ENCODE measurements around the gene TNP2. TPM values are rescaled to one million over a fixed set of nuclear protein-coding genes. Genes with fewer than 3 reads are reported as not detected.

Gene TNP2
- total and polyA plus RNA-seq, 9 of the 15 experiments (the other 6 are each of a cell fraction or from before 2014, with no cell fraction given), result not detected

GRCh38 chr16:11257131-11257938, 11.8 kb downstream of the TNP2 start (continued):
- no peak for TF ChIP-seq MEF2A (IDR thresholded peaks at IDR 0.05; ENCODE audit: control insufficient read depth, low read depth, low read length)
- no peak for TF ChIP-seq TCF7 (IDR thresholded peaks at IDR 0.05; ENCODE audit: borderline replicate concordance)
- no peak for TF ChIP-seq NFIX (CRISPR knock-in tag; IDR thresholded peaks at IDR 0.05; ENCODE audit: low read depth)
- TF ChIP-seq ZNF778 (CRISPR knock-in tag; IDR thresholded peaks at IDR 0.05), result no peak
- no peak for TF ChIP-seq TSC22D4 (tag; IDR thresholded peaks at IDR 0.05)
- no peak for TF ChIP-seq ELK3 (CRISPR knock-in tag; IDR thresholded peaks at IDR 0.05)
- no peak for TF ChIP-seq PPARD (CRISPR knock-in tag; IDR thresholded peaks at IDR 0.05)
- TF ChIP-seq MXI1 (IDR thresholded peaks at IDR 0.05; ENCODE audit: low read depth, low read length), result no peak
- TF ChIP-seq RFX7 (CRISPR knock-in tag; IDR thresholded peaks at IDR 0.05), result no peak
- TF ChIP-seq, protein P1, sequence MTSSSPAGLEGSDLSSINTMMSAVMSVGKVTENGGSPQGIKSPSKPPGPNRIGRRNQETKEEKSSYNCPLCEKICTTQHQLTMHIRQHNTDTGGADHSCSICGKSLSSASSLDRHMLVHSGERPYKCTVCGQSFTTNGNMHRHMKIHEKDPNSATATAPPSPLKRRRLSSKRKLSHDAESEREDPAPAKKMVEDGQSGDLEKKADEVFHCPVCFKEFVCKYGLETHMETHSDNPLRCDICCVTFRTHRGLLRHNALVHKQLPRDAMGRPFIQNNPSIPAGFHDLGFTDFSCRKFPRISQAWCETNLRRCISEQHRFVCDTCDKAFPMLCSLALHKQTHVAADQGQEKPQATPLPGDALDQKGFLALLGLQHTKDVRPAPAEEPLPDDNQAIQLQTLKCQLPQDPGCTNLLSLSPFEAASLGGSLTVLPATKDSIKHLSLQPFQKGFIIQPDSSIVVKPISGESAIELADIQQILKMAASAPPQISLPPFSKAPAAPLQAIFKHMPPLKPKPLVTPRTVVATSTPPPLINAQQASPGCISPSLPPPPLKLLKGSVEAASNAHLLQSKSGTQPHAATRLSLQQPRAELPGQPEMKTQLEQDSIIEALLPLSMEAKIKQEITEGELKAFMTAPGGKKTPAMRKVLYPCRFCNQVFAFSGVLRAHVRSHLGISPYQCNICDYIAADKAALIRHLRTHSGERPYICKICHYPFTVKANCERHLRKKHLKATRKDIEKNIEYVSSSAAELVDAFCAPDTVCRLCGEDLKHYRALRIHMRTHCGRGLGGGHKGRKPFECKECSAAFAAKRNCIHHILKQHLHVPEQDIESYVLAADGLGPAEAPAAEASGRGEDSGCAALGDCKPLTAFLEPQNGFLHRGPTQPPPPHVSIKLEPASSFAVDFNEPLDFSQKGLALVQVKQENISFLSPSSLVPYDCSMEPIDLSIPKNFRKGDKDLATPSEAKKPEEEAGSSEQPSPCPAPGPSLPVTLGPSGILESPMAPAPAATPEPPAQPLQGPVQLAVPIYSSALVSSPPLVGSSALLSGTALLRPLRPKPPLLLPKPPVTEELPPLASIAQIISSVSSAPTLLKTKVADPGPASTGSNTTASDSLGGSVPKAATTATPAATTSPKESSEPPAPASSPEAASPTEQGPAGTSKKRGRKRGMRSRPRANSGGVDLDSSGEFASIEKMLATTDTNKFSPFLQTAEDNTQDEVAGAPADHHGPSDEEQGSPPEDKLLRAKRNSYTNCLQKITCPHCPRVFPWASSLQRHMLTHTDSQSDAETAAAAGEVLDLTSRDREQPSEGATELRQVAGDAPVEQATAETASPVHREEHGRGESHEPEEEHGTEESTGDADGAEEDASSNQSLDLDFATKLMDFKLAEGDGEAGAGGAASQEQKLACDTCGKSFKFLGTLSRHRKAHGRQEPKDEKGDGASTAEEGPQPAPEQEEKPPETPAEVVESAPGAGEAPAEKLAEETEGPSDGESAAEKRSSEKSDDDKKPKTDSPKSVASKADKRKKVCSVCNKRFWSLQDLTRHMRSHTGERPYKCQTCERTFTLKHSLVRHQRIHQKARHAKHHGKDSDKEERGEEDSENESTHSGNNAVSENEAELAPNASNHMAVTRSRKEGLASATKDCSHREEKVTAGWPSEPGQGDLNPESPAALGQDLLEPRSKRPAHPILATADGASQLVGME (CRISPR knock-in tag; IDR thresholded peaks at IDR 0.05), result no peak
- TF ChIP-seq NFYB (IDR thresholded peaks at IDR 0.05; ENCODE audit: extremely low read depth, insufficient read length), result no peak
- peak; percentile 75 for TF ChIP-seq REST (IDR thresholded peaks at IDR 0.05; ENCODE audit: borderline replicate concordance)
- TF ChIP-seq REST (CRISPR knock-in tag; IDR thresholded peaks at IDR 0.05; ENCODE audit: low read depth), result no peak

Data from K562 (cell line).